Posterior cingulate gyrus (tissue), 11 donors: ENCODE data around the gene CHEK1.

Experiments used
- DNase-seq, 10 donors: peaks; one replicate each; pipeline versions ENCODE4 v3.0.0 to v3.0.0-alpha.2; 2020 to 2021; ENCODE audit warnings: mixed read lengths in 3 of 10
- intact Hi-C: fragments of 100-400 bp; cut with DNase I; formaldehyde crosslinking; loops from one replicate; pipeline ENCODE4 v1.15.1; 2023

The CHEK1 gene

DNA sequence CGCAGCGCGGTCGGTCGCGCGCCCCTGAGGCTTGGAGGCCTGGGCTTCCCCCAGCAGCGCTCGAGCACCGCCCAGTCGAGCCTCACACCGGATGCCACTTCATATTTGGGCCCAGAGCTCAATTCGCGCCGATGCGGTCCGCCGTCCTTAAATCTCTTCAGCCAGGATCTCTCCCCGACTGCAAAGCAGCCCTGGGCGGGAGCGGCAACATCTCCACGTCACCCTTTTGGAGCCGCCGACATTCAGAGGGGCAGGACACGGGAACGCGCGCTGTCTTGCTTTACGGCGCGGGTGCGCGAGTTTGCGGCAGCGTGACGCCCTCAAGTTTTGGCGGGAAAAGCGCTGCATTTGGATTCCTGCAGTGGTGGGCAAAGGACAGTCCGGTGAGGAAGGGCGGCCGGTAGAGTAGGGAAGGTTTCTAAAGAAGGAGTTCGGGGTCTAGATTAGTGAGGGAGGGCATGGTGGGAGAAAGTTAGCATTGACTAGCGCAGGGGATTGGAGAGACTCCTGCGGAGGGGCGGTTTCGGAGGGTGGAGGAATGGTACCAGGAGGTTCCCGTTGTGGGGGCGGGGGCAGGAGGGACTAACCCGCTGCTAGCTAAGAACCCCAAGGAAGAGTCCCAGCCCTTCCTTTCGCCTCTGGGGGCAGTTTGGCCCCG, 796 bp downstream of the CHEK1 start:
- intact Hi-C loops: loop anchor here (1.0 to 5.0 kb wide), 2 partner anchors 33 to 247 kb away; partner anchors contain the start of gene STT3A

GRCh38 chr11:125626288-125626950, 1.5 kb downstream of the CHEK1 start:
- no peak for DNase-seq

More for the DNA sequence above, 796 bp downstream of the CHEK1 start:
- peak; percentile 84 to 98 (median 90) for DNase-seq

DNA sequence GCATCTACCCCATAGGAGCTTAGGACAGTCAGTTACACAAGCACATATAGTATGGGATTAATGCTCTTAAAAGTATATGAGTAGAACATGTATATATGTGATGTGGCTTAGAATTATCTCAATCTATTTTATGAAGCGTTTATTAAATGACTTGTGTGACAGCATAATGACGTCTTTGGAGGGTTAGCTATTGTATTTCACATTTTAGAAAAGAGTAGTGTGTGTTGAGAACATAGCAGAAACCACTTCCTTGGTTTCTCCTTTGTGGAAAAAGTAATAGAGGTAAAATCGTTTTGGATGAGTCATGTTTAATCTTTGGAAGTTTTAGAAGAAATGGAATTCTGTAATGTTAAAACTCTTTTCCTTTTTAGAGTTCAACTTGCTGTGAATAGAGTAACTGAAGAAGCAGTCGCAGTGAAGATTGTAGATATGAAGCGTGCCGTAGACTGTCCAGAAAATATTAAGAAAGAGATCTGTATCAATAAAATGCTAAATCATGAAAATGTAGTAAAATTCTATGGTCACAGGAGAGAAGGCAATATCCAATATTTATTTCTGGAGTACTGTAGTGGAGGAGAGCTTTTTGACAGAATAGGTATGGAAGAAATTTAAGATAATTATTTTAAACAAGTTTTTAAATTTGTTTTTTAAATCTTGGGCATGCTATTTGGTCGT, 2.4 kb downstream of the CHEK1 start:
- intact Hi-C loops: loop anchor here (5.0 kb wide), 1 partner anchor 245 kb away; no protein-coding TSS in a partner anchor
- DNase-seq: no peak

More at GRCh38 chr11:125626288-125626950, 1.5 kb downstream of the CHEK1 start:
- intact Hi-C loops: loop anchor here (5.0 kb wide), 1 partner anchor 246 kb away; no protein-coding TSS in a partner anchor

DNA sequence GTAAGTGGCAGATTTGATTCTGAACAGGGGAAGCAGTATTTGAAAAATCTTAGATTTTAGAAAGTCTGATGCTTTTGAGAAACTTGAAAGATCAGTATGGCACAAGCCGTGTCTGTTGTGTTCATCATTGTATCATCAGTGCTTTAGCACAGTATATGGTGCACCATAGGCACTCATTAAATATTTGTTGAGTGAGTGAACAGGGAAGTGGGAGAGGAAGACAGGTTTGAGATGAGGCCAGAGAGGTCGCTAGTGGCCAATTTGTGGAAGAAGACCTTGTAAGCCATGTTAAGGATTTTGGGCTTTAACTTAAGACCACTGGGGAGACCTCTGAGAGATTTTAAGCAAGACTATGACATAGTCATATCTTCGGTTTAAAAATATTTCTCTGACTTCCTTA, 12.9 kb downstream of the CHEK1 start:
- no peak for DNase-seq
- intact Hi-C loops: no loop called here

GRCh38 chr11:125638315-125638714, 13.4 kb downstream of the CHEK1 start:
- intact Hi-C loops: no loop called here
- no peak for DNase-seq

GRCh38 chr11:125645871-125646270, 20.9 kb downstream of the CHEK1 start:
- intact Hi-C loops: no loop called here
- DNase-seq: no peak

GRCh38 chr11:125649465-125650166, 24.7 kb downstream of the CHEK1 start:
- intact Hi-C loops: no loop called here
- no peak for DNase-seq

- no peak for DNase-seq
- intact Hi-C loops: no loop called here
These were observed 37.7 kb downstream of the CHEK1 start for GRCh38 chr11:125662689-125663088.

GRCh38 chr11:125663910-125664309, 38.9 kb downstream of the CHEK1 start:
- intact Hi-C loops: no loop called here
- no peak for DNase-seq

- no peak for DNase-seq
- intact Hi-C loops: no loop called here
These were observed 42.2 kb downstream of the CHEK1 start for GRCh38 chr11:125667151-125667550.

GRCh38 chr11:125670172-125670571, 45.2 kb downstream of the CHEK1 start:
- no peak for DNase-seq

DNA sequence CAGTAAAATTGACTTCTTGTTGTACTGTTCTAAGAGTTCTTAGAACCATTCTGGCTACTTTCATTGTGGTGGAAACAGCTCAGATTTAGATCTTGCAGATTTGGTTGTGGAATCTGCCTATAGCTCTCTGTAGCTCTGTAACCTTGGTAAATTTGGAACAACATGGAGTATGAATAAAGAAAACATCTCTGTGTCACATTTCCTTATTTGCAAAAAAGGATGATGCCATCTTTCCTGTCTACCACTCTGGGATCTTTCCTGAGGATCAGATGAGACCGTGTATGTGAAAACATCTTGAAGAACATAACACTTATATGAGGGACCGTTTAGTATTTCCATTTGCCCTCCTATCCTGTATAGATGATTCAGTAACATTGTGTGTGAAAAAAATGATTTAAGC, 46.6 kb downstream of the CHEK1 start:
- DNase-seq: no peak
- intact Hi-C loops: no loop called here

More at GRCh38 chr11:125670172-125670571, 45.2 kb downstream of the CHEK1 start:
- intact Hi-C loops: no loop called here

DNA sequence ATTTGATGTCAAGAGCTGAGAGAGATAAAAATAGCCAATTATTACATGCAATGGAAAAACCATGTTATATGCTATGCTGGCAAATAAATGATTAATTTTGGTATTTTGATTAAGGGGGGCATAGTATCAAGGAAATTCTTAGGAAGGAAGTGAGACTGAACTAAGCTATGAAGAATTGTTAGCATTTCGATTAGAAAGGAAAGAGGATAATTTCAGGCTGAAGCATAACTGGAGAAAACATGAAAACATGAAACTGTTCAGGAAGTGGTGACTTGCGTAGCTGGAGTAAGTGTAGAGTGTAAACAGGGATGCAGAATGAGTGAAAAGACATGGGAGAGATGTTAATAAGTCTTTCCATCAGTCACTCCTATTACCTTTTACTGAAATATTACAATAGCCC, 49.2 kb downstream of the CHEK1 start:
- no peak for DNase-seq
- intact Hi-C loops: no loop called here

- intact Hi-C loops: no loop called here
- DNase-seq: no peak
These were observed 50.2 kb downstream of the CHEK1 start for GRCh38 chr11:125675196-125675595.

DNA sequence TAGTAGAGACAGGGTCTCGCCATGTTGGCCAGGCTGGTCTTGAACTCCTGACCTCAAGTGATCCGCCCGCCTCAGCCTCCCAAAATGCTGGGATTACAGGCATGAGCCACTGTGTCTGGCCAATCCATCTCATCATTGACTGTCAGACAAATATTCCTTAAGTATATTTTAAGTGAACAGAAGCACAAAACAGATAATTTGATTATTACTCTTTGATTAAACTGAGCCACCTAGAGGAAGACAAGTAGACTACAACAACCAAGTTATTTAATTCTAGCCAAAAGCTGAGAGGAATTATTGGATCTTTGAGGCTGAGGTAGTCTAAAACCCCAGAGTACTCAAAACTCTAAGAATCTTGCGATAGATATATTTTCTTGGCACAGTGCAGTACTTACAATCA, 54.4 kb downstream of the CHEK1 start:
- intact Hi-C loops: no loop called here
- no peak for DNase-seq

GRCh38 chr11:125679837-125680236, 54.9 kb downstream of the CHEK1 start:
- DNase-seq: no peak
- intact Hi-C loops: no loop called here

DNA sequence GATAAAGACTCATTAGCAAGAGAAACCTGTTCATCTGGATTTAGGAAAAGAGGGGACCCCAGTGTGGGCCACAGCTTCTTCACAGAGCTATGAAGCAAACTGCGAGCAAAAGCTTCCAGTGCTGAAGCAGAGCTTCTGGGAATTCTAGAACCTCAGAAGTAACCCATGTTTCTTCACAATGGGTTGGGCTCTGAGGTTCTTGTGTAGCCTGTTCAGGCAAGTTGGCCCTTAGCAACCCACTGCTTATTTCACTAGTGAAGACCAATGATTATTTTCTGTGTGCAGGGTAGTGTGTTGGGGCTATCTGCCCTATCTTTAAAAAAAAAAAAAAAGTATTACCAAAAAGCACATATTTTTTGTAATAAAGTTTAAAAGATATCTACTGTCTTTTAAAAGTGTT, 55.8 kb downstream of the CHEK1 start, which contains the start of gene ACRV1:
Gene ACRV1 (minus strand): TSS at position 101 of the 400 bp plus-strand sequence. CDS start 67 bp downstream, at position 34.
- intact Hi-C loops: no loop called here
- DNase-seq: no peak

DNA sequence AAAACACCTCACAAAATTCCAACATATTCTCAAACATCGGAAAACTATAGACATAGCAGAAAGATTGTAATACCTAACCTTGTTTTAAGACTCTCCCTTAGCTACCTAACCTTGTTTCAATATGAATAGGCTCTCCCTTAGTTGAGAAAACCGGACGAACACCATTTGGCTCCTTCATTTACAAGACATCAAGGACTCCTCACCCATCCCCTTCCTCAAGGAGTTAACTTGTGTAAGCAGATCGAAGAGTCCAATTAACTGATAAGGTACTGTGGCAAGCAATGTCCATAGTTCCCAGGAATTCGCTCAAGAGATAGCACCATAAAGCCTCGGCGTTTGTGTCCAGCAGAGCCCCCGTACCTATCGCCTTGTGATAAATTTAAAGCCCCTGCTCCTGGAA, 60.3 kb downstream of the CHEK1 start:
- no peak for DNase-seq
- intact Hi-C loops: no loop called here

GRCh38 chr11:125688066-125688465, 63.1 kb downstream of the CHEK1 start:
- peak in 1 of 10 donors; percentile 79 for DNase-seq
- intact Hi-C loops: no loop called here

GRCh38 chr11:125688632-125689031, 63.7 kb downstream of the CHEK1 start:
- DNase-seq: peak in 1 of 10 donors; percentile 29
- intact Hi-C loops: no loop called here
